ENCODE results near the gene ZNF519. TPM values are rescaled to one million over a fixed set of nuclear protein-coding genes. Genes with fewer than 3 reads are reported as not detected.
"Not testable (repeated sequence)": the region's sequence is repeated elsewhere in the genome, so short reads cannot be mapped to it uniquely, and the experiment has no call there.

Gene ZNF519
- total and polyA plus RNA-seq, 2 of the 8 experiments (the other 6 are each of a cell fraction or from before 2014, with no cell fraction given): 24.0 to 38.6 TPM

- CTCF ChIA-PET (ENCODE audit: partially characterized antibody); H3K9ac ChIP-seq (replicated peaks in 1 of 4; ENCODE audit: extremely low read depth in 1 of 4, low read depth in 3 of 4, low read length in 3 of 4); H3K56ac ChIP-seq (replicated peaks; ENCODE audit: insufficient read length, low read depth, low read length); H3K18ac ChIP-seq (ENCODE audit: extremely low read depth, low read length); FAIRE-seq; H2BK5ac ChIP-seq (ENCODE audit: low read depth, low read length); H3K27ac ChIP-seq (ENCODE audit: low read depth, low read length); H4K5ac ChIP-seq (ENCODE audit: insufficient read length, low read depth, low read length); H2BK12ac ChIP-seq (ENCODE audit: low read depth, low read length); H4K8ac ChIP-seq (ENCODE audit: extremely low read depth, insufficient read depth, low read length); H3K79me2 ChIP-seq (ENCODE audit: control insufficient read depth in 1 of 2, insufficient read depth in 2 of 2, low read length in 2 of 2); H3K79me1 ChIP-seq (ENCODE audit: low read depth, low read length); H3K14ac ChIP-seq (ENCODE audit: insufficient read length); H3K23me2 ChIP-seq (ENCODE audit: low read depth, low read length); H3K4me3 ChIP-seq (ENCODE audit: extremely low read depth in 1 of 4, insufficient read depth in 2 of 4, low read depth in 3 of 4, low read length in 4 of 4); H3K36me3 ChIP-seq (ENCODE audit: control insufficient read depth in 2 of 4, insufficient read depth in 4 of 4, low read length in 3 of 4); H2AFZ ChIP-seq (ENCODE audit: low read length); H3K4me2 ChIP-seq (ENCODE audit: insufficient read depth in 1 of 2, low read depth in 2 of 2, low read length in 2 of 2); H4K91ac ChIP-seq (replicated peaks; ENCODE audit: insufficient read length, low read length); H2AK5ac ChIP-seq (ENCODE audit: low read depth, low read length); H3K4me1 ChIP-seq (replicated peaks in 1 of 4; ENCODE audit: control insufficient read depth in 3 of 4, insufficient read depth in 4 of 4, low read length in 3 of 4); H3K23ac ChIP-seq (ENCODE audit: insufficient read length); H2BK20ac ChIP-seq (ENCODE audit: low read length); H2BK120ac ChIP-seq (replicated peaks; ENCODE audit: low read depth, low read length); H4K20me1 ChIP-seq (replicated peaks in 1 of 2; ENCODE audit: control insufficient read depth in 1 of 2, insufficient read depth in 2 of 2, low read length in 2 of 2); H3K27me3 ChIP-seq (replicated peaks in 1 of 4; ENCODE audit: control insufficient read depth in 3 of 4, extremely low read depth in 1 of 4, insufficient read depth in 3 of 4, low read length in 3 of 4); H2BK15ac ChIP-seq (ENCODE audit: low read length); POLR2A ChIA-PET (ENCODE audit: partially characterized antibody); DNase-seq (ENCODE audit: low read depth in 1 of 2, low spot score in 2 of 2); H3K4ac ChIP-seq (replicated peaks; ENCODE audit: insufficient read length, low read depth, low read length): not testable (repeated sequence)
- 77% methylated on average over 5 of the region's 7 CpGs; no CpG with 5 or more reads in 1 of the 2 experiments for WGBS, 2 experiments (ENCODE audit: extremely low coverage in 1 of 2, insufficient coverage in 1 of 2, insufficient read length in 1 of 2, insufficient replicate concordance in 2 of 2, low coverage in 1 of 2, low lambda C conversion rate in 2 of 2, missing lambda C conversion rate in 1 of 2)
- peaks cover 5 to 75% of the 10 kb centered on the region in 2 experiments; a peak in 3 of 4 replicates for H3K9me3 ChIP-seq (ENCODE audit: insufficient read depth in 2 of 2, low read depth in 1 of 2, low read length in 1 of 2)
Measured at GRCh38 chr18:14174002-14174705, 41.9 kb upstream of the ZNF519 start.

All from H1 (cell line).